GM18507 (cell line): ENCODE data around the gene HERC2.
"Not testable (repeated sequence)": the region's sequence is repeated elsewhere in the genome, so short reads cannot be mapped to it uniquely, and the experiment has no call there.

Experiments used
- DNase-seq: peaks from one replicate; pipeline ENCODE4 v3.0.0; 2011; ENCODE audit warnings: low read depth; ENCODE audit not compliant: insufficient read length; ENCODE audit errors: extremely low spot score
- FAIRE-seq: peaks from 2 replicates; lab custom pipeline; 2011; peaks lifted over from hg19 to GRCh38; lab: Jason Lieb, UNC

HERC2 gene

DNA sequence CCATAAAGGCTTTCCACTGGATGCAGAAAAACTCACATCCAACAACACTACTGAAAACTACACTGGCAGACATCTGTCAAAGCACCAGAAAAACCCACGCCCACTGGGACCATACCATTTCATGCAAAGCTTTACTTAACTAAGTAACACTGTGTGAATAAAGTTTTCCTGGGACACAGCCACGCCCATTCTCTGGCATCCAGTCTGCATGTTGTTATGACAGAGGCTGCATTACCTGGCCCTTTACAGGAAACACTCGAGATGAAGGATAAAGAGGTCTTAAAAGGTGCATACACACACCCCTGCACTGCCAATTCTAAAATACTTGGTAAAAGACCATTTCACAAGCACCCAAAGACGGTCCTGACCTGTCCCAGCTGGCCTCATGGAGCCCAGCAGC is 176.6 kb downstream of the HERC2 start:
- not testable (repeated sequence) for DNase-seq, FAIRE-seq

DNA sequence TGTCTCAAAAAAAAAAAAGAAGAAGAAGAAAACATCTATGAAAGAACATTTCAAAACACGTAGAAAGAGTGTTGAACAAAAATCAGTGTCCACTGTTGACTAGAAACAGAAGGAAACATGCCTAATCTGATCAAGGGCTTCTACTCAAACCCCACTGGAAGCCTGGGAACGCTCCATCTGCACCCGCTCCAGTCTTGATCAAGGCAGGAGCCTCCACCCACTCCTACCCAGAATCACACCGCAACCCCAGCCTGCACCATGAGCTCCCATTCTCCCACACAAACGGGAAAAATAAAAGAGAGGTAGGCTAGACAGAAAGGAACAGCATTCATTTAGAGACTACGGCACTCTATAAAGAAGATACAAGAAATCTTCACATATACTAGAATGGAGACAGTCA is 181.9 kb downstream of the HERC2 start:
- DNase-seq (no peak), FAIRE-seq (no peak)

DNA sequence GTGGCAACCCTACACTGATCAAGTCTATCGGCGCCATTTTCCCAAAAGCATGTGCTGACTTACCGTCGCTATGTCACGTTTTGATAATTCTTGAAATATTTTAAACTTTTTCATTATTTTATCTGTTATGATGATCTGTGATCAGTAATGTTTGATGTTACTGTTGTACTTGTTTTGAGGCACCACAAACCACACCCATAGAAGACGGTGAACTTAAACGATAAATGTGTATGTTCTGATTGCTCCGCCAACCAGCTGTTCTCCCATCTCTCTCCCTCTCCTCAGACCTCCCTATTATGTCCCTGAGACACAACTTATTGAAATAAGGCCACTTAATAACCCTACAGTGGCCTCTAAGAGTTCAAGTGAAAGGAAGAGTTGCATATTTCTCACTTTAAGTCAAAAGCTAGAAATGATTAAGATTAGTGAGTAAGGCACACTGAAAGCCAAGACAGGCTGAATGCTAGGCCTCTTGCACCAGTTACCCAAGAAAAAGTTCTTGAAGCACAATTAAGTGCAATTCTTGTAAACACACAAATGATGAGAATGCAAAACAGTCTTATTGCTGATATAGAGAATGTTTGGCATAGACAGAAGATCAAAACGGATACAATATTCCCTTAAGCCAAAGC is 184.5 kb downstream of the HERC2 start:
- not testable (repeated sequence) for DNase-seq, FAIRE-seq

GRCh38 chr15:28136236-28136904 is 185.6 kb downstream of the HERC2 start:
- DNase-seq = not testable (repeated sequence)
- peak; percentile 97 for FAIRE-seq

DNA sequence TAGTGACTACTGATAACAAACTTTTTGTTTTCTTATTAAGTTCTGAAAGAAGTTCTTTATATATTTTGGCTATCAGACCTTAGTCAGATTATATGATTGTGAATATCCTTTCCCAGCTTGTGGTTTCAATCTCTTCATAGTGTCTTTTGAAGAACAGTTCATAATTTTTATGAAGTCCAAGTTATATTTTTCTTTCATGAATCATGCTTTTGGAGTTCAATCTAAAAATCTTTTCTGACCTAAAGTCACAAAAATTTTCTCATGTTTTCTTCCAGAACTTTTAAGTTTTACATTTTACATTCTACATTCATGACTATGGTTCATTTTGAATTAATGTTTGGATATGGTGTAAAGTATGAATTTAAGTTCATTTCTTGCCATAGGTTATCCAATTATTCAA is 188.7 kb downstream of the HERC2 start:
- DNase-seq (no peak), FAIRE-seq (no peak)

- FAIRE-seq = no peak
Measured at GRCh38 chr15:28132524-28133275, 189.3 kb downstream of the HERC2 start.

DNA sequence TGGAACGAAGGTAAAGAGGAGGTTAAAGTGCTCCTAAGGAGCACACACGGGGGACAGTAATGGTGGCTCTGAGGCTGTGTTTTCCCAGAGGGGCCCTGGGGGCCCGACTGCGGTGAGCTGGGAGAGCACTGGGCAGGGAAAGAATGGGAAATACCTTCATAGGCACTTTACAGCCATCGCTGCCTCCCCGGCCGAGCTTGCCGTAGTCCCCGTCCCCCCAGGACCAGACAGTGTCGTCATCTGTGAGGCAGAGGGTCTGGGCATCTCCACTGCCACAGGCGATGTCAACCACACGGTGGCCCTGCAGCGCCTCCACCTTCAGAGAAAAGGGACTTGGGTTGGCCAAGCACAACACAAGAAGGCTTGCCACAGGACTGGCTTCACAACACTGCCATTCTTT is 190.0 kb downstream of the HERC2 start:
- no peak for DNase-seq
- no peak for FAIRE-seq

More at GRCh38 chr15:28132524-28133275, 189.3 kb downstream of the HERC2 start:
- no peak for DNase-seq

- FAIRE-seq (no peak), DNase-seq (no peak)
Measured at GRCh38 chr15:28131400-28131799, 190.6 kb downstream of the HERC2 start.

DNA sequence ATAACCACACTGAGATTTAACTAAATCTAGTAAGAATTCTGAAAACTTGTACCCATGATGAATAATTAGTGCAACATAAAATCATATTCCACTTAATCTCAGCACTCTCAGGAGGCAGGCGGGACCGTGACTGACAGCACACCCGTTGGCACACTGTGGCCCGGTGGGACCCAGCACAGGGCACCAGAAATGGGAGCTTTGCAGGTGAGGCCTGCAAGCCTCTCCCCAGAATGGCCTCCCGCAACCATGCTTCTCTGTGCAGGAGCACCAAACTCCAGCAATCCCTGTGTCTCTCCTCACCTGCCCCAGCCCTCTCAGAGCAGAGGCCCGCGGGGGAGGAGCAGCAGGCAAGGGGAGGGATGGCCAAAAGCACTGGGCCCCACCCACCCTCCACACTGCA is 191.3 kb downstream of the HERC2 start:
- FAIRE-seq (no peak), DNase-seq (no peak)

- no peak for FAIRE-seq
- DNase-seq = no peak
Measured at GRCh38 chr15:28129231-28129848, 192.6 kb downstream of the HERC2 start.

GRCh38 chr15:28128031-28128430 is 193.9 kb downstream of the HERC2 start:
- no peak for FAIRE-seq

DNA sequence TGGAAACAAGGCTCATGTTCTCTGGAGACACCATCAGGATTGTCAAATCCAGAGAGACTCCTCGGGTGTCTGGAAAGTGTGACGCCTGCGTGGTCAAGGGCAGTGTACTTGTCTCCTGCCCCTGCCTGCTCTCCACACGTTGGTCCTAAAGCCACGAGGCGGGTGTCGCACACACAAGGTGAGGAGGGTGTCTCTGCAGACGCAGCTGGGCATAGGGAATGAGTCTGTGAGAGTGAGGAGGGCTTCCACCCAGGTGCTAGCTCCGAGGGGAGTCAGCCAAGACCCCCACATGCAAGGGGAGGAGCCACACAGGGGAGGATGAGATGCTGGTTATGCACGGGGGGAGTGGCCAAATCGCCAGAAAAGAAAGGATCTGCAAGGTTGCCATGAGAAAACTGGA is 194.9 kb downstream of the HERC2 start:
- no peak for DNase-seq
- FAIRE-seq = no peak

More at GRCh38 chr15:28128031-28128430, 193.9 kb downstream of the HERC2 start:
- no peak for DNase-seq

DNA sequence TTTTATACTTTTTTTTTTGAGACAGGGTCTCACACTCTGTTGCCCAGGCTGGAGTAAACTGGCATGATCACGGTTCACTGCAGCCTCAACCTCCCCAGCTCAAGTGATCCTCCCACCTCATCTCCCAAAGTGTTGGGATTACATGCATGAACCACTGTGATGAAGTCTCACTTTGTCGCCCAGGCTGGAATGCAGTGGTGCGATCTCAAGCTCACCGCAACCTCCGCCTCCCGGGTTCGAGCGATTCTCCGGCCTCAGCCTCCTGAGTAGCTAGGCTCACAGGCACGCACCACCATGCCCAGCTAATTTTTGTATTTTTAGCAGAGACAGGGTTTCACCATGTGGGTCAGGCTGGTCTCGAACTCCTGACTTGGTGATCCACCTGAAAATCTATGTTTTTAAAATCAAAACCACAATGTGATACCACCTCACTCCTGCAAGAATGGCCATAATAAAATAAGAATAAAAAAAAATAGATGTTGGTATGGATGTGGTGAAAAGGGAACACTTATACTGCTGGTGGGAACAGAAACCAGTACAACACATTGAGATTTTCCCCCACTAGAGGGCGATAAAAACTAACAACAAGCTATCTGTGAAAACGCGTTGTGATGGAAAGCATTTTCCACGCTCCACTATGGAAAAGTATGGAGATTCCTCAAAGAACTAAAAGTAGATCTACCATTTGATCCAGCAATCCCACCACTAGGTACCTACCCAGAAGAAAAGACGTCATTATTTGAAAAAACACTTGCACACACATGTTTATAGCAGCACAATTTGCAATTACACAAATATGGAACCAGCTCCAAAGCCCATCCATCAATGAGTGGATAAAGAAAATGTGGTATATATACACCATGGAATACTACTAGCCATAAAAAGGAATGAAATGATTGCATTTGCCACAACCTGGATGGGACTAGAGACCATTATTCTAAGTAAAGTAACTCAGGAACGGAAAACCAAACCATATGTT is 196.0 kb downstream of the HERC2 start:
- FAIRE-seq = peak; percentile 71
- no peak for DNase-seq

DNA sequence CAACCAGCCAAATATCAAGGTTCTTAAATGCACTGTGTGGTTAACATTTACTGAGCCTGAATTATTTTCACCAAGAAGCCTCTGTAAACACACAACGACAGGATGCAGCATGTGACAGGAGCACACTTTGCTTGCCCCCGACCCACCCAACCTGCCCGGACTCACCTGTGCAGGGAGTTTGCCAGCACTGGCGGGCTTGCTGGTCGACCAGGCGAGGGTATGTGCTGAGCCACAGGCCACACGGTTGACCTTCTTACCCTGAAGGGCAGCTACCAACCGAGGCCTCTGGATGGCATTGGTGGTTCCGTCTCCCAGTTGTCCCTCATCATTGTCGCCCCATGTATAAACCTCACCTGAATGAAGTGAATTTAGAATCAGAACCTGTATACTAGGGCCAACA is 197.1 kb downstream of the HERC2 start:
- FAIRE-seq = no peak

GRCh38 chr15:28123408-28124023 is 198.5 kb downstream of the HERC2 start:
- DNase-seq = peak; percentile 35
- peak; percentile 41 for FAIRE-seq

More for the DNA sequence above, 197.1 kb downstream of the HERC2 start:
- DNase-seq = no peak

DNA sequence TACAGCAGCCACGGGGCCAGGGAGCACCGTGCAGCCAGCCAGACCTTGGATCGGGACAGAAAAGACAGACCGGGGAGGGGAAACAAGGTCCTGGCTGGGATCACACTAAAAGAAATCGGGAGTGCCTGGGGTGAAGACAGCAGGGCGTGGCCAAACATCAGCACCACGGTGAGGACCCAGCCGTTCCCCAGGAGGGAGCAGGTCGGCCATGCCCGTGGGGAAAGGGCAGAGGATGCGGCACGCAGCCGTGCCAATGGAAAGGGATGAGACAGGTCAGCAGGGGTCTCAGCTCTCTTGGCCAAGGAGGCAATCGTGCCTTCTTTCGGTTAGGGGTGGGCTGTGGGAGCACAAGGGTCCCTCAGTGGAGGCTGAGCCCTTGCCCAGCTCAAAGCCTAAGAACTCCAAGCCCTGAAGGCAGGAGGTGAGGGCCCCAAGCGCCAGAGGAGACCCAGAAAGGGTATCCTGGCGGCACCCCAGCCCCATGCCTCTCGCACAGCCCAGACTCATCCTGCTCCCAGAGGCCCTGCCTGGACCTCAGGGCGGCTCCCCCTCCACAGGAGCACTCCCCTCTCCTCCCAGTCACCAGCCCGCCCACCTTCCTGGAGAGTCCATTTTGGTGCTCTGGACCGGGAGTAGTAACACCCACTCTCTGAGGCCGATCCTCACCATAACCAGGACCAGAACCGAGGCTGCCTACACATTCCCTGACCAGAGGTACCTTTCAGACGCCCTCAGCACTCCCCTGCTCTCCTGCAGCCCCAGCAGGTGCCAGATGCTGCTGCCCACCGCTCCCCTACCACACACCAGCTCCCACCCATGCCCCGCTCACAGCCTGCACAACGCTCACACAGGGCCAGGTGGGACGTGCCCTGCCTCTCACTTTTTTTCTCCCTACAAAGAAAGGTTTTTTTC is 199.7 kb downstream of the HERC2 start:
- FAIRE-seq (no peak), DNase-seq (no peak)

GRCh38 chr15:28121577-28121976 is 200.4 kb downstream of the HERC2 start:
- not testable (repeated sequence) for DNase-seq, FAIRE-seq

GRCh38 chr15:28120359-28120640 is 201.7 kb downstream of the HERC2 start:
- FAIRE-seq = no peak
- no peak for DNase-seq
